ENCODE measurements around the gene BTRC.

BTRC gene

GRCh38 chr10:101353692-101354327 is at the start of gene BTRC:
Gene BTRC (plus strand): TSS chr10:101354165. CDS start chr10:101354181, 16 bp downstream.
- TF ChIP-seq CTCF (IDR thresholded peaks at IDR 0.05) = no peak
- TF ChIP-seq ZFX (IDR thresholded peaks at IDR 0.05; ENCODE audit: borderline replicate concordance) = no peak
- H3K27ac ChIP-seq = peak within 1 kb of the TSS; percentile 81

GRCh38 chr10:101304316-101304715 is 49.6 kb upstream of the BTRC start:
- H3K27ac ChIP-seq = no peak overlapping the region
- no peak for TF ChIP-seq CTCF (IDR thresholded peaks at IDR 0.05)
- no peak for TF ChIP-seq ZFX (IDR thresholded peaks at IDR 0.05; ENCODE audit: borderline replicate concordance)

GRCh38 chr10:101305320-101306241 is 48.4 kb upstream of the BTRC start:
- no peak for TF ChIP-seq CTCF (IDR thresholded peaks at IDR 0.05)
- no peak for TF ChIP-seq ZFX (IDR thresholded peaks at IDR 0.05; ENCODE audit: borderline replicate concordance)
- H3K27ac ChIP-seq = no peak overlapping the region

GRCh38 chr10:101308051-101308450 is 45.9 kb upstream of the BTRC start:
- no peak for TF ChIP-seq ZFX (IDR thresholded peaks at IDR 0.05; ENCODE audit: borderline replicate concordance)
- no peak for TF ChIP-seq CTCF (IDR thresholded peaks at IDR 0.05)
- H3K27ac ChIP-seq = no peak overlapping the region

GRCh38 chr10:101310529-101311184 is 43.3 kb upstream of the BTRC start:
- TF ChIP-seq CTCF (IDR thresholded peaks at IDR 0.05) (no peak), ZFX (IDR thresholded peaks at IDR 0.05; ENCODE audit: borderline replicate concordance) (no peak)
- H3K27ac ChIP-seq = no peak overlapping the region

- no peak overlapping the region for H3K27ac ChIP-seq
- TF ChIP-seq CTCF (IDR thresholded peaks at IDR 0.05) (no peak), ZFX (IDR thresholded peaks at IDR 0.05; ENCODE audit: borderline replicate concordance) (no peak)
Observed at GRCh38 chr10:101311185-101312066, 42.5 kb upstream of the BTRC start.
